Epithelial cell of esophagus (primary cell): ENCODE data around the gene PTPN6.

Source experiments
- DNase-seq: peaks from one replicate; pipeline ENCODE4 v3.0.0; 2010; ENCODE audit warnings: low read depth
- H3K4me3 ChIP-seq: 2 replicates; pipeline ENCODE4 v1.5.1; 2011; ENCODE audit warnings: mild to moderate bottlenecking, low read length, control low read depth
- TF ChIP-seq, protein P1 (sequence below): IDR thresholded peaks from 2 replicates; pipeline ENCODE4 v1.5.1; 2011; ENCODE audit warnings: low read depth, mild to moderate bottlenecking, low read length, control low read depth, inconsistent platforms; ENCODE audit not compliant: insufficient read depth; ENCODE audit errors: missing control alignments

Gene PTPN6

DNA sequence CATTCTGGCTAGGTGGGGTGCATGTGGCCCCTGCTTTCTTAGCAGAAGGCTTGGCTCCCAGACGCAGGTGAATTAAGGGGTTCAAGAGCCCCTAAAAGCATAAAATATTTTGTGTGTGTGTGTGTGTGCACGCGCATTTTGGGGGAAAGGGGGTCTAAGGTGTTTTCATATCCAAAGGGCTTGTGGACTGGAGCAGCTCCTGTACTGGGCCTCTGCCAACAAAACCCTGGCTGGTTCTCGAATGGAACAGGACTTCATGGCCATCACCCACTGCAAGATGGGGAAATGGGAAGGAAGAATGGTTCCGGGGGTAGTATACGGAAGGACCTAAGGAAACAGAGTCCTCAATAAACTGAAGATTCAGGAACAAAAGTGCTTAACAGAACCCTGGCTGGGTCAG, 27.3 kb upstream of the PTPN6 start:
- no peak for DNase-seq
- H3K4me3 ChIP-seq, result no peak overlapping the region

GRCh38 chr12:6925239-6925539, 26.0 kb upstream of the PTPN6 start:
- H3K4me3 ChIP-seq, result peak overlapping the region; percentile 61
- TF ChIP-seq, protein P1, sequence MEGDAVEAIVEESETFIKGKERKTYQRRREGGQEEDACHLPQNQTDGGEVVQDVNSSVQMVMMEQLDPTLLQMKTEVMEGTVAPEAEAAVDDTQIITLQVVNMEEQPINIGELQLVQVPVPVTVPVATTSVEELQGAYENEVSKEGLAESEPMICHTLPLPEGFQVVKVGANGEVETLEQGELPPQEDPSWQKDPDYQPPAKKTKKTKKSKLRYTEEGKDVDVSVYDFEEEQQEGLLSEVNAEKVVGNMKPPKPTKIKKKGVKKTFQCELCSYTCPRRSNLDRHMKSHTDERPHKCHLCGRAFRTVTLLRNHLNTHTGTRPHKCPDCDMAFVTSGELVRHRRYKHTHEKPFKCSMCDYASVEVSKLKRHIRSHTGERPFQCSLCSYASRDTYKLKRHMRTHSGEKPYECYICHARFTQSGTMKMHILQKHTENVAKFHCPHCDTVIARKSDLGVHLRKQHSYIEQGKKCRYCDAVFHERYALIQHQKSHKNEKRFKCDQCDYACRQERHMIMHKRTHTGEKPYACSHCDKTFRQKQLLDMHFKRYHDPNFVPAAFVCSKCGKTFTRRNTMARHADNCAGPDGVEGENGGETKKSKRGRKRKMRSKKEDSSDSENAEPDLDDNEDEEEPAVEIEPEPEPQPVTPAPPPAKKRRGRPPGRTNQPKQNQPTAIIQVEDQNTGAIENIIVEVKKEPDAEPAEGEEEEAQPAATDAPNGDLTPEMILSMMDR, result no peak

More for the DNA sequence above, 27.3 kb upstream of the PTPN6 start:
- TF ChIP-seq, protein P1, result no peak

GRCh38 chr12:6925540-6926279, 25.4 kb upstream of the PTPN6 start:
- DNase-seq, result peak; percentile 89
- peak overlapping the region; percentile 61 for H3K4me3 ChIP-seq

More at GRCh38 chr12:6925239-6925539, 26.0 kb upstream of the PTPN6 start:
- DNase-seq, result no peak

DNA sequence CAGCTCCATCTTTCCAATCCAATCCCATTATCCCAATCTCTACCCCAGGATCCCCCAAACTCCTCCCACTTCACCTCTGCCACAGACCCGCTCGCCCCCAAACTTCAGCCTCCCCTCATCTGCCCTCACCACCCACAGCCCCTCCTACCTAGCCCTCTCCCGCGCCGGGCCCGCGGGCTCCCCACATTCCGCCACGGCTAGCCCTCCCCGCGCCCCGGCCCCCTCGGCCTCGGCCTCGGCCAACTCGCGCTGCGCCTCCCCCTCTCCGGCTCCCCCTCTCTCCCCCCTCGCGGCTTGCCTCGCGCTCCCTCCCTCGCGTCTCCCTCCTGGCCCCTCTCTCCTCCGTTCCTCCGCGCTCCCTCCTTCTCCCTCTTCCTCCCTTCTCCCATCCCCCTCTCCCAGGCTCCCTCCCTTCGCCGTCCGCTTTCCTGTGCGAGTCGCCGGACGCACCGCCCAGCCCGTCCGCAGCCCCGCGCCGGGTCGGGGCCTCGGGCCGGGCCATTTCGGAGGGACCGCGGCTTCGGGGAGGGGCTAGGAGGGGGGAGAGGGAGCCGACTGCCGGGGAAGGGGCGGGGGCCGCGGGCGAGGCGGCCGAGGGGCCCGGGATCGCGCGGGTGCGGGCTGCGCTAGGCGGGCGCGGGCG, 23.7 kb upstream of the PTPN6 start, which contains the start of gene ATN1:
Gene ATN1 (plus strand): TSS at position 581 of the 643 bp plus-strand sequence. CDS start 6,043 bp downstream, outside the sequence.
- peak; percentile 48 for DNase-seq
- H3K4me3 ChIP-seq, result peak within 1 kb of the TSS; percentile 81
- TF ChIP-seq, protein P1, result no peak

More at GRCh38 chr12:6925540-6926279, 25.4 kb upstream of the PTPN6 start:
- TF ChIP-seq, protein P1, result no peak

DNA sequence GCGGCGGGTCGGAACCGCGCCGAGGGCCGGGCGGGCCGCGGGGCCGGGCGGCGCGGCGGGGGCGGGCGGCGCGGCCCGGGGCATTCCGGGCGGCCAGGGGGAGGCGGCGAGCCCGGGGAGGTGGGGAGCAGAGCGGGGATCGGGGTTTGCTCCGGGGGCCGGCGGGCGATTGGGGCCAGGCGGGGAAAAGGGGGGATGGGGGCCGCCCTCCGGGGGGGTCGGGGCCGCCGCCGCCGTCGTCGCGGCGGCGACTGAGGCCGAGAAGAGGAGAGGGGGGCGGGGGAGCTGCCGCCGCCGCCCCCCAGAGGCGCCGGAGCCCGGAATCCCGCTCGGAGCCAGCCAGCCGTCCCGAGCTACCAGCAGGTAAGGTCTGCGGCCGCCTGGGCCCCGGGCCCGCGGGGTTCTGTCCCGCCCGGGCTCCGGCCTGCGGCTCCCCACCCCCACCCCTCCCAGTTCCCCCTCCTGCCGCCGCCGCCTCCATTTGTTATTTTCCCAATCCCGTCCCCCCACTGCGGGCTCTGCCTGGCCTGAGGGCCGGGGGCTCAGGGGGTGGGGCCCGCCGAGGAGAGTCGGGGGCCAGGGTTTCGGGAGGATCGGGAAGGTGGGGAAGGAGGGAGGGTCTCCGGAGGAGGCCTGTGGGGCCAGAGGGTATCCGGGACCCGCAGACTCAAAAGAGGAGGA, 23.0 kb upstream of the PTPN6 start:
- peak overlapping the region; percentile 81 for H3K4me3 ChIP-seq
- TF ChIP-seq, protein P1, result no peak
- DNase-seq, result no peak

- no peak for DNase-seq
Measured at GRCh38 chr12:6928703-6929407, 22.3 kb upstream of the PTPN6 start.

More at GRCh38 chr12:6928703-6929407, 22.3 kb upstream of the PTPN6 start:
- peak overlapping the region; percentile 81 for H3K4me3 ChIP-seq
- TF ChIP-seq, protein P1, result no peak
